Measurements from ENCODE around the gene DISC1. TPM values are rescaled to one million over a fixed set of nuclear protein-coding genes. Genes with fewer than 3 reads are reported as not detected.

Gene DISC1
- total and polyA plus RNA-seq, 2 experiments from 2014 or later, result 2.1 to 6.5 TPM

DNA sequence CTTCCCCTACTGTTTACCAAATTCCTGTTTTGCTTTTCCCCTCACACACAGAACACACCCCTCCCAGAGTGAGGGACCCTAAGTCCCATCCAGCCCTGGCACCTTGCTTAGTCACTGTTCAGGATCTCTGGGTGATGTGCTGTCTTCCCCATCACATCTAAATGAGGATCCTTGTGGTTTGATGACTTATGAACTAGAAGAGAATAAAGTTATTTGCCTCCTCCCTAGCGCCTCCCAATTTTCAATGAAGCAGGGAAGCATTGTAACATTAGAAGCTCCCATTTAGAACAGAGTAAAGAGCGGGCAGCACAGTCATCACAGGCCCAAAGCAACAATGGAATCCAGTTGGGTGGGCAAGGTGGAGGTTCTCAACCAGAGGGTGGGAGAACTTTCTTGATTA is 27.0 kb downstream of the DISC1 start (continued):
- TF ChIP-seq, protein P1, sequence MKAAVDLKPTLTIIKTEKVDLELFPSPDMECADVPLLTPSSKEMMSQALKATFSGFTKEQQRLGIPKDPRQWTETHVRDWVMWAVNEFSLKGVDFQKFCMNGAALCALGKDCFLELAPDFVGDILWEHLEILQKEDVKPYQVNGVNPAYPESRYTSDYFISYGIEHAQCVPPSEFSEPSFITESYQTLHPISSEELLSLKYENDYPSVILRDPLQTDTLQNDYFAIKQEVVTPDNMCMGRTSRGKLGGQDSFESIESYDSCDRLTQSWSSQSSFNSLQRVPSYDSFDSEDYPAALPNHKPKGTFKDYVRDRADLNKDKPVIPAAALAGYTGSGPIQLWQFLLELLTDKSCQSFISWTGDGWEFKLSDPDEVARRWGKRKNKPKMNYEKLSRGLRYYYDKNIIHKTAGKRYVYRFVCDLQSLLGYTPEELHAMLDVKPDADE (IDR thresholded peaks at IDR 0.05), result no peak
- TF ChIP-seq CTCF (conservative IDR thresholded peaks at IDR 0.05; ENCODE audit: low read depth in 2 of 2) (no peak), ZNF114 (CRISPR knock-in tag; IDR thresholded peaks at IDR 0.05) (no peak), ZNF331 (CRISPR knock-in tag; IDR thresholded peaks at IDR 0.05; ENCODE audit: low read depth) (no peak), EZH2 (IDR thresholded peaks at IDR 0.05; ENCODE audit: low read depth, unreplicated experiment) (no peak), EZH2phosphoT487 (IDR thresholded peaks at IDR 0.05; ENCODE audit: unreplicated experiment) (no peak)
- TF ChIP-seq, protein P2, sequence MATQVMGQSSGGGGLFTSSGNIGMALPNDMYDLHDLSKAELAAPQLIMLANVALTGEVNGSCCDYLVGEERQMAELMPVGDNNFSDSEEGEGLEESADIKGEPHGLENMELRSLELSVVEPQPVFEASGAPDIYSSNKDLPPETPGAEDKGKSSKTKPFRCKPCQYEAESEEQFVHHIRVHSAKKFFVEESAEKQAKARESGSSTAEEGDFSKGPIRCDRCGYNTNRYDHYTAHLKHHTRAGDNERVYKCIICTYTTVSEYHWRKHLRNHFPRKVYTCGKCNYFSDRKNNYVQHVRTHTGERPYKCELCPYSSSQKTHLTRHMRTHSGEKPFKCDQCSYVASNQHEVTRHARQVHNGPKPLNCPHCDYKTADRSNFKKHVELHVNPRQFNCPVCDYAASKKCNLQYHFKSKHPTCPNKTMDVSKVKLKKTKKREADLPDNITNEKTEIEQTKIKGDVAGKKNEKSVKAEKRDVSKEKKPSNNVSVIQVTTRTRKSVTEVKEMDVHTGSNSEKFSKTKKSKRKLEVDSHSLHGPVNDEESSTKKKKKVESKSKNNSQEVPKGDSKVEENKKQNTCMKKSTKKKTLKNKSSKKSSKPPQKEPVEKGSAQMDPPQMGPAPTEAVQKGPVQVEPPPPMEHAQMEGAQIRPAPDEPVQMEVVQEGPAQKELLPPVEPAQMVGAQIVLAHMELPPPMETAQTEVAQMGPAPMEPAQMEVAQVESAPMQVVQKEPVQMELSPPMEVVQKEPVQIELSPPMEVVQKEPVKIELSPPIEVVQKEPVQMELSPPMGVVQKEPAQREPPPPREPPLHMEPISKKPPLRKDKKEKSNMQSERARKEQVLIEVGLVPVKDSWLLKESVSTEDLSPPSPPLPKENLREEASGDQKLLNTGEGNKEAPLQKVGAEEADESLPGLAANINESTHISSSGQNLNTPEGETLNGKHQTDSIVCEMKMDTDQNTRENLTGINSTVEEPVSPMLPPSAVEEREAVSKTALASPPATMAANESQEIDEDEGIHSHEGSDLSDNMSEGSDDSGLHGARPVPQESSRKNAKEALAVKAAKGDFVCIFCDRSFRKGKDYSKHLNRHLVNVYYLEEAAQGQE (IDR thresholded peaks at IDR 0.05; ENCODE audit: unreplicated experiment), result no peak

DNA sequence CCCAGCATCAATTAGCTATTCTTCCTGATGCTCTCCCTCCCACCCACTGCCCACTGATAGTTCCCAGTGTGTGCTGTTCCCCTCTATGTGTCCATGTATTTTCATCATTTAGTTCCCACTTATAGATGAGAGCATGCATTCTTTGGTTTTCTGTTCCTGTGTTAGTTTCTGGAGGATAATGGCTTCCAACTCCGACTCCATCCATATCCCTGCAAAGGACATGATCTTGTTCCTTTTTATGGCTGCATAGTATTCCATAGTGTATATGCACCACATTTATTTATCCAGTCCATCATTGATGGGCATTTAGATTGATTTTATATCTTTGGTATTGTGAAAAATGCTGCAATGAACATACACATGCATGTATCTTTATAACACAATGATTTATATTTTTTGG is 30.2 kb downstream of the DISC1 start:
- H3F3A ChIP-seq (replicated peaks; ENCODE audit: low read depth), result no peaks in the 10 kb centered on the region
- no peaks in the 10 kb centered on the region for H3K9me2 ChIP-seq (ENCODE audit: insufficient read depth)
- Mint-ChIP-seq H3K36me3 (ENCODE audit: low read depth) (no peaks in the 10 kb centered on the region; the same call in 2 of the 3 replicates), H3K4me1 (no peaks in the 10 kb centered on the region), H3K9me3 (peaks cover 2% of the 10 kb centered on the region; the same call in 1 of the 3 replicates), H3K4me3 (no peak overlapping the region), H3K27me3 (ENCODE audit: insufficient read depth, low read depth, poor library complexity) (peaks cover 2% of the 10 kb centered on the region), H3K27ac (no peak overlapping the region)
- H3K4me1 ChIP-seq (ENCODE audit: insufficient read depth), result no peaks in the 10 kb centered on the region
- no peak for ATAC-seq
- DNase-seq (ENCODE audit: low spot score), result no peak
- H3K4me3 ChIP-seq, result no peak overlapping the region
- H3K27ac ChIP-seq (ENCODE audit: low read depth), result no peak overlapping the region
- no peaks in the 10 kb centered on the region for H3K36me3 ChIP-seq (ENCODE audit: insufficient read depth)
- no peak overlapping the region for H3K4me2 ChIP-seq
- no peak overlapping the region for H2AFZ ChIP-seq
- no peaks in the 10 kb centered on the region for H3K79me2 ChIP-seq (replicated peaks; ENCODE audit: insufficient read depth)
- H4K20me1 ChIP-seq (replicated peaks; ENCODE audit: insufficient read depth), result no peaks in the 10 kb centered on the region
- no peaks in the 10 kb centered on the region for H3K27me3 ChIP-seq (ENCODE audit: insufficient read depth)
- TF ChIP-seq CREB1 (CRISPR knock-in tag; IDR thresholded peaks at IDR 0.05; ENCODE audit: low read depth), result no peak
- no peak for TF ChIP-seq NANOG (IDR thresholded peaks at IDR 0.05; ENCODE audit: borderline replicate concordance)
- TF ChIP-seq EZH2phosphoT487 (IDR thresholded peaks at IDR 0.05; ENCODE audit: unreplicated experiment), result no peak
- TF ChIP-seq, protein P2 (IDR thresholded peaks at IDR 0.05; ENCODE audit: unreplicated experiment), result no peak
- no peak for TF ChIP-seq ZNF331 (CRISPR knock-in tag; IDR thresholded peaks at IDR 0.05; ENCODE audit: low read depth)
- TF ChIP-seq STAT1 (IDR thresholded peaks at IDR 0.05; ENCODE audit: unreplicated experiment), result no peak
- TF ChIP-seq POLR2AphosphoS5 (IDR thresholded peaks at IDR 0.05; ENCODE audit: low read depth), result no peak
